A549 treated with DMSO at 1 μM for 4 hours (cell line): ENCODE measurements around the gene POTEG. TPM values are rescaled to one million over a fixed set of nuclear protein-coding genes. Genes with fewer than 3 reads are reported as not detected.

ENCODE experiments used
- total RNA-seq: library from RNA; stranded (reverse); fragments of 200-300 nt; extraction: Qiagen RNA extraction; gene quantifications from 5 replicates; pipeline ENCODE4 v1.2.3, GENCODE V29; 2022; ENCODE audit warnings: low read depth

Gene POTEG
- total RNA-seq: not detected in 5 replicates

DNA sequence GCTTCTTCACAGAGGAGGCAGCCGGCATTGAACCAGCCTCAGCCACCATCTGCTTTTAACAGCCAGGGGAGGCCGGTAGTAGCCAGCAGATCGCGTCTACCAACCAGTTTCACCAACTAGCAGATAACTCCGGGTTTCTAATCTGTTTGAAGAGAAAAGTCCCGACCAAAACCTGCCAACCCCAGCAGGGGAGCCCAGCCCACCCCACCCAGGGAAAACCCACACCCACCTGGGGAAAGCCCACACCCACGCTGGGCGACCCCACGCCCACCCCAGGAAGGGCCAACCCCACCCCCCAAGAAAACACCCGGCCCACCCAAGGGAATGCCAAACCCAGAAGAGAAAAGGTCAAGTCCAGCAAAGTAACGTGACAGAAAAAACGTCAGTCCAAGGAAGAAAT, at the start of gene POTEG:
POTEG (minus strand) TSS at position 101 of the 400 bp plus-strand sequence; CDS start at position 49, 52 bp downstream.

